Measurements from ENCODE around the gene RARB.

DNA sequence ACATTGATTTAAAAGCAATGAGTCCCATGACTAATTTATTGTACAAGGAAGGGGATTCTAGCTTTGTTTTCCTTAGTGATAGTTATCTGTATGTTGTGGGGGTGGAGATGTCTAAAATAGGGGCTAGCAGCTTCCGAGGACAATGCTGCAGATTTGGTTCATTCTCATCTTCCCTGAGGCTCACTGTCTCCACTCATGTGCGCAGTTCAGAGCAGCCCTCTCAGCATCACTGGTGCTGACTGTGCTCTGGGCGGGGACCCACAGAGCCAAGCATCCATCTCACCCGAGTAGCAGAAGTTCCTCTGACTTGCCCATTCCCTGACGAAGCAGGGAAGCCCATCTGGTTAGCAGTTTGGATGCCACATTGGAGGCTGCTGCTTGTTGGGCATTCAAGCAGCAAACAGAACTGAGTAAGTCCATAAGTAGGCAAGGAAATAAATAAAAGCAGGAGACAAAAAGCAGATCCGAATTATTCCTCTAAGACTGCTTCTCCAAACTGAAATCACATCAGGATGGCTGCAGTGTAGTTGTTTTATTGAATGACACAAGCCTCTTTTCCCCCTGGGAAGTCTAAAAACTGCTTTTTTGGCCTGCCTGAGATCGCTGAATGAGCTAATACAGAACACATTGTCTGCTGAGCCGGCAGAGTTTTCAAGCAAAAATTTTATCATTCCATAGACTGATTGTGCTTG, 27.5 kb downstream of the RARB start:
- TF ChIP-seq, protein P1, sequence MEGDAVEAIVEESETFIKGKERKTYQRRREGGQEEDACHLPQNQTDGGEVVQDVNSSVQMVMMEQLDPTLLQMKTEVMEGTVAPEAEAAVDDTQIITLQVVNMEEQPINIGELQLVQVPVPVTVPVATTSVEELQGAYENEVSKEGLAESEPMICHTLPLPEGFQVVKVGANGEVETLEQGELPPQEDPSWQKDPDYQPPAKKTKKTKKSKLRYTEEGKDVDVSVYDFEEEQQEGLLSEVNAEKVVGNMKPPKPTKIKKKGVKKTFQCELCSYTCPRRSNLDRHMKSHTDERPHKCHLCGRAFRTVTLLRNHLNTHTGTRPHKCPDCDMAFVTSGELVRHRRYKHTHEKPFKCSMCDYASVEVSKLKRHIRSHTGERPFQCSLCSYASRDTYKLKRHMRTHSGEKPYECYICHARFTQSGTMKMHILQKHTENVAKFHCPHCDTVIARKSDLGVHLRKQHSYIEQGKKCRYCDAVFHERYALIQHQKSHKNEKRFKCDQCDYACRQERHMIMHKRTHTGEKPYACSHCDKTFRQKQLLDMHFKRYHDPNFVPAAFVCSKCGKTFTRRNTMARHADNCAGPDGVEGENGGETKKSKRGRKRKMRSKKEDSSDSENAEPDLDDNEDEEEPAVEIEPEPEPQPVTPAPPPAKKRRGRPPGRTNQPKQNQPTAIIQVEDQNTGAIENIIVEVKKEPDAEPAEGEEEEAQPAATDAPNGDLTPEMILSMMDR (IDR thresholded peaks at IDR 0.05) = no peak
- TF ChIP-seq POLR2A (IDR thresholded peaks at IDR 0.05) = no peak
